H9 (cell line): ENCODE data around the gene GNPDA1. TPM values are rescaled to one million over a fixed set of nuclear protein-coding genes. Genes with fewer than 3 reads are reported as not detected.

Source experiments
- DNase-seq: peaks from one replicate; pipeline ENCODE4 v3.0.0-alpha.2; 2017
- H2AFZ ChIP-seq: one replicate; pipeline ENCODE4 v1.6.1; 2013; ENCODE audit warnings: mild to moderate bottlenecking, low read length, control low read depth, moderate library complexity
- H2AK5ac ChIP-seq: 2 replicates; pipeline ENCODE4 v1.6.1; 2013; ENCODE audit warnings: low read length, control low read depth, mixed read lengths; ENCODE audit not compliant: insufficient read length
- H2BK120ac ChIP-seq: one replicate; pipeline ENCODE4 v1.6.1; 2013; ENCODE audit warnings: low read depth, mild to moderate bottlenecking, low read length, control low read depth, inconsistent platforms; ENCODE audit not compliant: poor library complexity, severe bottlenecking
- H2BK12ac ChIP-seq: 2 replicates; pipeline ENCODE4 v1.6.1; 2013; ENCODE audit warnings: low read length, control low read depth, mixed read lengths, low read depth; ENCODE audit not compliant: insufficient read length
- H2BK15ac ChIP-seq: 2 replicates; pipeline ENCODE4 v1.6.1; 2013; ENCODE audit warnings: low read depth, low read length, control low read depth
- H2BK20ac ChIP-seq: one replicate; pipeline ENCODE4 v1.6.1; 2013; ENCODE audit warnings: low read depth, mild to moderate bottlenecking, low read length, control low read depth, inconsistent platforms; ENCODE audit not compliant: poor library complexity, severe bottlenecking
- H2BK5ac ChIP-seq: 2 replicates; pipeline ENCODE4 v1.6.1; 2013; ENCODE audit warnings: low read length, control low read depth, mixed read lengths; ENCODE audit not compliant: insufficient read length
- H3K14ac ChIP-seq: 2 replicates; pipeline ENCODE4 v1.6.1; 2013; ENCODE audit warnings: low read length, control low read depth; ENCODE audit not compliant: insufficient read depth
- H3K18ac ChIP-seq: 2 replicates; pipeline ENCODE4 v1.6.1; 2013; ENCODE audit warnings: low read depth, mild to moderate bottlenecking, mixed read lengths, low read length, control low read depth; ENCODE audit not compliant: insufficient read length
- H3K23ac ChIP-seq: 2 replicates; pipeline ENCODE4 v1.6.1; 2013; ENCODE audit warnings: low read length, control low read depth, mixed read lengths, low read depth; ENCODE audit not compliant: insufficient read length
- H3K23me2 ChIP-seq: 2 replicates; pipeline ENCODE4 v1.6.1; 2013; ENCODE audit warnings: low read depth, mild to moderate bottlenecking, mixed read lengths, low read length, control low read depth; ENCODE audit not compliant: insufficient read length, poor library complexity, severe bottlenecking
- H3K27ac ChIP-seq: 2 replicates; pipeline ENCODE4 v1.5.1; 2013; ENCODE audit warnings: low read length, control low read depth, mixed read lengths, low read depth; ENCODE audit not compliant: insufficient read length
- H3K27me3 ChIP-seq: 2 replicates; pipeline ENCODE4 v1.6.1; 2013; ENCODE audit warnings: low read length, control low read depth, inconsistent platforms; ENCODE audit not compliant: insufficient read depth
- H3K4ac ChIP-seq: 2 replicates; pipeline ENCODE4 v1.6.1; 2013; ENCODE audit warnings: low read depth, mild to moderate bottlenecking, control low read depth, inconsistent platforms, low read length, moderate library complexity
- H3K4me1 ChIP-seq: 2 replicates; pipeline ENCODE4 v1.6.1; 2013; ENCODE audit warnings: low read length, control low read depth, inconsistent platforms; ENCODE audit not compliant: insufficient read depth
- H3K4me2 ChIP-seq: 2 replicates; pipeline ENCODE4 v1.6.1; 2013; ENCODE audit warnings: low read length, control low read depth, mixed read lengths; ENCODE audit not compliant: insufficient read length, insufficient read depth
- H3K56ac ChIP-seq: 2 replicates; pipeline ENCODE4 v1.6.1; 2013; ENCODE audit warnings: low read depth, mild to moderate bottlenecking, mixed read lengths, low read length, control low read depth; ENCODE audit not compliant: insufficient read length
- H3K79me1 ChIP-seq: 2 replicates; pipeline ENCODE4 v1.6.1; 2013; ENCODE audit warnings: low read depth, mild to moderate bottlenecking, moderate library complexity, low read length, control low read depth, inconsistent platforms; ENCODE audit not compliant: insufficient read depth, poor library complexity, severe bottlenecking
- H3K79me2 ChIP-seq: 2 replicates; pipeline ENCODE4 v1.6.1; 2013; ENCODE audit warnings: low read length, control low read depth, inconsistent platforms; ENCODE audit not compliant: insufficient read depth
- H3K9ac ChIP-seq: 2 replicates; pipeline ENCODE4 v1.6.1; 2013; ENCODE audit warnings: low read length, control low read depth, mixed read lengths; ENCODE audit not compliant: insufficient read length; ENCODE audit errors: extremely low read depth
- H3K9me3 ChIP-seq: one replicate; pipeline ENCODE4 v1.6.1; 2013; ENCODE audit warnings: low read depth, low read length, inconsistent platforms; ENCODE audit not compliant: control insufficient read depth
- H3T11ph ChIP-seq: one replicate; pipeline ENCODE4 v1.6.1; 2013; ENCODE audit warnings: mild to moderate bottlenecking, low read length, control low read depth, inconsistent platforms
- H4K20me1 ChIP-seq: one replicate; pipeline ENCODE4 v1.6.1; 2013; ENCODE audit not compliant: control insufficient read depth, insufficient read length, insufficient read depth
- H4K5ac ChIP-seq: 2 replicates; pipeline ENCODE4 v1.6.1; 2013; ENCODE audit warnings: low read depth, mild to moderate bottlenecking, mixed read lengths, low read length, control low read depth; ENCODE audit not compliant: insufficient read length
- H4K8ac ChIP-seq: replicated peaks from 2 replicates; pipeline ENCODE4 v1.6.1; 2013; ENCODE audit warnings: low read length, control low read depth, mixed read lengths, low read depth; ENCODE audit not compliant: insufficient read length
- H4K91ac ChIP-seq: 2 replicates; pipeline ENCODE4 v1.6.1; 2013; ENCODE audit warnings: low read depth, mild to moderate bottlenecking, moderate library complexity, mixed read lengths, low read length, control low read depth; ENCODE audit not compliant: insufficient read length
- H3K27ac Mint-ChIP-seq, 3 experiments: 2 replicates in 2 of 3; 3 replicates in 1 of 3; pipeline ENCODE4 v1.8.0; 2020 to 2021; ENCODE audit warnings: mixed read lengths in 3 of 3, mild to moderate bottlenecking in 1 of 3, moderate library complexity in 1 of 3
- H3K27me3 Mint-ChIP-seq: 2 replicates; pipeline ENCODE4 v1.8.0; 2021; ENCODE audit warnings: low read depth, mild to moderate bottlenecking, moderate library complexity, mixed read lengths
- H3K36me3 Mint-ChIP-seq, 3 experiments: 2 replicates in 2 of 3; 3 replicates in 1 of 3; pipeline ENCODE4 v1.8.0; 2020 to 2021; ENCODE audit warnings: low read depth in 3 of 3, mixed read lengths in 3 of 3; ENCODE audit not compliant: insufficient read depth in 1 of 3
- H3K4me1 Mint-ChIP-seq, 2 experiments: 2 replicates each; pipeline ENCODE4 v1.8.0; 2020; ENCODE audit warnings: mixed read lengths in 2 of 2
- H3K4me3 Mint-ChIP-seq, 2 experiments: 2 replicates in 1 of 2; 3 replicates in 1 of 2; pipeline ENCODE4 v1.8.0; 2020 to 2021; ENCODE audit warnings: mild to moderate bottlenecking in 2 of 2, mixed read lengths in 2 of 2, moderate library complexity in 1 of 2
- H3K9me3 Mint-ChIP-seq, 2 experiments: 2 replicates in 1 of 2; 3 replicates in 1 of 2; pipeline ENCODE4 v1.8.0; 2020; ENCODE audit warnings: mild to moderate bottlenecking in 2 of 2, mixed read lengths in 2 of 2, moderate library complexity in 1 of 2
- WGBS: extraction: QIAGEN DNeasy Blood & Tissue Kit; methylation state at CpG from one replicate; pipeline ENCODE4 v1.1.7; 2013; ENCODE audit warnings: missing lambda C conversion rate, low lambda C conversion rate, mixed read lengths; ENCODE audit not compliant: insufficient read length; ENCODE audit errors: extremely low coverage; 5-methylcytosine and 5-hydroxymethylcytosine counted together
- total RNA-seq: library from RNA; stranded (reverse); gene quantifications from 2 replicates; pipeline ENCODE4 v1.2.1, GENCODE V29; 2021
- TF ChIP-seq, protein P1 (sequence below): fragments of 200-600 bp; sonication (generic); conservative IDR thresholded peaks from 3 replicates; pipeline ENCODE4 v1.8.0; 2021; ENCODE audit warnings: antibody characterized with exemption, mild to moderate bottlenecking

The GNPDA1 gene
- total RNA-seq, 1 experiment from 2014 or later, result 66.8 TPM

- TF ChIP-seq, protein P1, sequence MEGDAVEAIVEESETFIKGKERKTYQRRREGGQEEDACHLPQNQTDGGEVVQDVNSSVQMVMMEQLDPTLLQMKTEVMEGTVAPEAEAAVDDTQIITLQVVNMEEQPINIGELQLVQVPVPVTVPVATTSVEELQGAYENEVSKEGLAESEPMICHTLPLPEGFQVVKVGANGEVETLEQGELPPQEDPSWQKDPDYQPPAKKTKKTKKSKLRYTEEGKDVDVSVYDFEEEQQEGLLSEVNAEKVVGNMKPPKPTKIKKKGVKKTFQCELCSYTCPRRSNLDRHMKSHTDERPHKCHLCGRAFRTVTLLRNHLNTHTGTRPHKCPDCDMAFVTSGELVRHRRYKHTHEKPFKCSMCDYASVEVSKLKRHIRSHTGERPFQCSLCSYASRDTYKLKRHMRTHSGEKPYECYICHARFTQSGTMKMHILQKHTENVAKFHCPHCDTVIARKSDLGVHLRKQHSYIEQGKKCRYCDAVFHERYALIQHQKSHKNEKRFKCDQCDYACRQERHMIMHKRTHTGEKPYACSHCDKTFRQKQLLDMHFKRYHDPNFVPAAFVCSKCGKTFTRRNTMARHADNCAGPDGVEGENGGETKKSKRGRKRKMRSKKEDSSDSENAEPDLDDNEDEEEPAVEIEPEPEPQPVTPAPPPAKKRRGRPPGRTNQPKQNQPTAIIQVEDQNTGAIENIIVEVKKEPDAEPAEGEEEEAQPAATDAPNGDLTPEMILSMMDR, result no peak
Observed at GRCh38 chr5:142000173-142000572, 12.7 kb downstream of the GNPDA1 start.

More at GRCh38 chr5:142000173-142000572, 12.7 kb downstream of the GNPDA1 start:
- H2AFZ ChIP-seq, result no peak overlapping the region
- no peak overlapping the region for H2AK5ac ChIP-seq
- Mint-ChIP-seq H3K4me1 (no peaks in the 10 kb centered on the region), H3K27me3 (no peaks in the 10 kb centered on the region), H3K9me3 (peaks cover 0 to 3% of the 10 kb centered on the region in 2 experiments; a peak in 1 of 5 replicates), H3K27ac (no peak overlapping the region), H3K36me3 (peaks cover 19 to 64% (median 51%) of the 10 kb centered on the region in 3 experiments; a peak in 6 of 7 replicates), H3K4me3 (no peak overlapping the region)
- H3K79me1 ChIP-seq, result no peaks in the 10 kb centered on the region
- H4K20me1 ChIP-seq, result no peaks in the 10 kb centered on the region
- H4K8ac ChIP-seq, result no peak overlapping the region
- H2BK5ac ChIP-seq, result no peak overlapping the region
- no peak overlapping the region for H3K27ac ChIP-seq
- no CpG with 5 or more reads among the region's 1 CpG for WGBS
- H3K18ac ChIP-seq, result no peak overlapping the region
- no peak overlapping the region for H3K9ac ChIP-seq
- no peak overlapping the region for H2BK120ac ChIP-seq
- no peak overlapping the region for H3K56ac ChIP-seq
- no peak overlapping the region for H3K14ac ChIP-seq
- no peak overlapping the region for H2BK15ac ChIP-seq
- H4K5ac ChIP-seq, result no peak overlapping the region
- H4K91ac ChIP-seq, result no peak overlapping the region
- H2BK12ac ChIP-seq, result no peak overlapping the region
- H3K4ac ChIP-seq, result no peak overlapping the region
- H3K9me3 ChIP-seq, result no peaks in the 10 kb centered on the region
- no peak for DNase-seq
- H3K27me3 ChIP-seq, result no peaks in the 10 kb centered on the region
- H3K23ac ChIP-seq, result no peak overlapping the region
- H2BK20ac ChIP-seq, result no peak overlapping the region
- no peaks in the 10 kb centered on the region for H3K4me1 ChIP-seq
- no peak overlapping the region for H3T11ph ChIP-seq
- H3K79me2 ChIP-seq, result no peaks in the 10 kb centered on the region
- no peaks in the 10 kb centered on the region for H3K23me2 ChIP-seq
- H3K4me2 ChIP-seq, result no peak overlapping the region
